ENCODE results near the gene MAPK4. TPM values are rescaled to one million over a fixed set of nuclear protein-coding genes. Genes with fewer than 3 reads are reported as not detected.

The MAPK4 gene
- total and polyA plus RNA-seq, 2 donors from 2014 or later, result 9.0 to 9.2 TPM

DNA sequence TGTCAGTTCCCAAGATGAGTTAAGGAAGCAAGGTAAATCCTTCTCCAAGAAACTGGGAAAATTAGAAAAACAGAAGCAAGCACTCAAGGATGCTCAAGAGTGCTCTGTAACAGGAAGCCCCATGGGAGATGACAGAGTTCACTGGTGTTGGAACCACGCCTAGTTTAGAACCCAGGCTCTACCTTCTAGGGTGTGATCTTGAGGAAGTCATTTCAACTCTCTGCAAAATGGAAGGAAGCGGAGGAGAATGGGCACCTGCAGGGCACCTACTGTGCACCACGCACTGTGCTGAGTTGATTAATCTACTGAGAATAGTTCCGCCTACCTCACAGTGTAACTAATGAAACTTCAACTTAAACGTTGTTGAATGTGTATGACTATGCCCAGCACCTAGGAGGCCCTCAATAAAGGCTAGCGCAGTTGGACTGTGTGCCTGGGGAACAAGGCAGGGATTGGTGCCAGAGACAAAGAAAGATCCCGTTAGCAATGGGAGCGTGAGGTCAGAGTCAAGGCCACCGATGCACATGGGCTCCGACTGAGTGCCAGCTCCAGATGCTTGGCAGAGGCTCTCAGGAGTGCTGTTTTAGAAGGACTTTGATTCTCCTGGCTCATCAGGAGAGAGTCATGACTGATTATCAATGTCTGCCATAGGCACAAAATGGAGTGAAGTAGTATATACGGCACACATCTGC, 93.7 kb downstream of the MAPK4 start:
- Histone ChIP-seq H3K27me3 (ENCODE audit: control insufficient read depth, insufficient read depth, low read length) (no peaks in the 10 kb centered on the region), H3K4me1 (ENCODE audit: control insufficient read depth in 2 of 3, insufficient read depth in 2 of 3, low read depth in 1 of 3, low read length in 3 of 3) (peaks cover 0 to 16% (median 6%) of the 10 kb centered on the region in 3 donors), H3K9me3 (ENCODE audit: control insufficient read depth in 2 of 3, insufficient read depth in 1 of 3, low read length in 3 of 3) (no peaks in the 10 kb centered on the region), H3K4me3 (ENCODE audit: low read length in 3 of 3) (no peak overlapping the region), H3K27ac (ENCODE audit: low read depth in 2 of 2, low read length in 2 of 2) (no peak overlapping the region), H3K36me3 (ENCODE audit: control insufficient read depth in 2 of 3, insufficient read depth in 3 of 3, low read length in 3 of 3) (no peaks in the 10 kb centered on the region), H3K9ac (ENCODE audit: low read length in 3 of 3) (no peak overlapping the region)
- FAIRE-seq (no peak), DNase-seq (no peak)
- intact Hi-C loops (cut with DNase I), result no loop called here
- TF ChIP-seq, protein P1, sequence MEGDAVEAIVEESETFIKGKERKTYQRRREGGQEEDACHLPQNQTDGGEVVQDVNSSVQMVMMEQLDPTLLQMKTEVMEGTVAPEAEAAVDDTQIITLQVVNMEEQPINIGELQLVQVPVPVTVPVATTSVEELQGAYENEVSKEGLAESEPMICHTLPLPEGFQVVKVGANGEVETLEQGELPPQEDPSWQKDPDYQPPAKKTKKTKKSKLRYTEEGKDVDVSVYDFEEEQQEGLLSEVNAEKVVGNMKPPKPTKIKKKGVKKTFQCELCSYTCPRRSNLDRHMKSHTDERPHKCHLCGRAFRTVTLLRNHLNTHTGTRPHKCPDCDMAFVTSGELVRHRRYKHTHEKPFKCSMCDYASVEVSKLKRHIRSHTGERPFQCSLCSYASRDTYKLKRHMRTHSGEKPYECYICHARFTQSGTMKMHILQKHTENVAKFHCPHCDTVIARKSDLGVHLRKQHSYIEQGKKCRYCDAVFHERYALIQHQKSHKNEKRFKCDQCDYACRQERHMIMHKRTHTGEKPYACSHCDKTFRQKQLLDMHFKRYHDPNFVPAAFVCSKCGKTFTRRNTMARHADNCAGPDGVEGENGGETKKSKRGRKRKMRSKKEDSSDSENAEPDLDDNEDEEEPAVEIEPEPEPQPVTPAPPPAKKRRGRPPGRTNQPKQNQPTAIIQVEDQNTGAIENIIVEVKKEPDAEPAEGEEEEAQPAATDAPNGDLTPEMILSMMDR (IDR thresholded peaks at IDR 0.05; ENCODE audit: borderline replicate concordance, extremely low read depth, insufficient read depth), result no peak

DNA sequence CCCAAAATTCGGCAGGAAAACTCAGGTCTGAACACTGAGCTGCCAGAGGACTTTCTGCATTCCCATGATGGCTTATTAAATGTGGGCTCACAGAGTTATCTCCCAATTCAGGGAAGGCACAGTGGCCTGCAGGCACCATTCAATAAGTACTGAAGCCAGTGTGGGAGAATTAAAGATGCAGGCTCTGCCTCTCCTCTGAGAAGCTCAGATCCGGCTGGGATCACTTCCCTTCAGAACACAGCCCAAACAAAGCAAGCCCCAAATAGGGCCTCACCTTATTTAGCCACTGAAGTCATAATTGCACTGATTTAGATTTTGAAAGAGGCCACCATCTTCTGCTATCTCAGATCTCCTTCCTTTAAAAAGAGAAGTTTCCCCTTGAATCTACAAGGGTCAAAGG, 94.3 kb downstream of the MAPK4 start:
- TF ChIP-seq, protein P1 (IDR thresholded peaks at IDR 0.05; ENCODE audit: borderline replicate concordance, extremely low read depth, insufficient read depth), result no peak
- intact Hi-C loops (cut with DNase I), result no loop called here
- Histone ChIP-seq H3K36me3 (ENCODE audit: control insufficient read depth in 2 of 3, insufficient read depth in 3 of 3, low read length in 3 of 3) (no peaks in the 10 kb centered on the region), H3K4me3 (ENCODE audit: low read length in 3 of 3) (peak overlapping the region in 1 of 3 donors; percentile 6), H3K27me3 (ENCODE audit: control insufficient read depth, insufficient read depth, low read length) (no peaks in the 10 kb centered on the region), H3K9ac (ENCODE audit: low read length in 3 of 3) (no peak overlapping the region), H3K9me3 (ENCODE audit: control insufficient read depth in 2 of 3, insufficient read depth in 1 of 3, low read length in 3 of 3) (no peaks in the 10 kb centered on the region), H3K27ac (ENCODE audit: low read depth in 2 of 2, low read length in 2 of 2) (peak overlapping the region in 1 of 2 donors; percentile 24), H3K4me1 (ENCODE audit: control insufficient read depth in 2 of 3, insufficient read depth in 2 of 3, low read depth in 1 of 3, low read length in 3 of 3) (peaks cover 0 to 15% (median 7%) of the 10 kb centered on the region in 3 donors)
- DNase-seq (no peak), FAIRE-seq (no peak)

DNA sequence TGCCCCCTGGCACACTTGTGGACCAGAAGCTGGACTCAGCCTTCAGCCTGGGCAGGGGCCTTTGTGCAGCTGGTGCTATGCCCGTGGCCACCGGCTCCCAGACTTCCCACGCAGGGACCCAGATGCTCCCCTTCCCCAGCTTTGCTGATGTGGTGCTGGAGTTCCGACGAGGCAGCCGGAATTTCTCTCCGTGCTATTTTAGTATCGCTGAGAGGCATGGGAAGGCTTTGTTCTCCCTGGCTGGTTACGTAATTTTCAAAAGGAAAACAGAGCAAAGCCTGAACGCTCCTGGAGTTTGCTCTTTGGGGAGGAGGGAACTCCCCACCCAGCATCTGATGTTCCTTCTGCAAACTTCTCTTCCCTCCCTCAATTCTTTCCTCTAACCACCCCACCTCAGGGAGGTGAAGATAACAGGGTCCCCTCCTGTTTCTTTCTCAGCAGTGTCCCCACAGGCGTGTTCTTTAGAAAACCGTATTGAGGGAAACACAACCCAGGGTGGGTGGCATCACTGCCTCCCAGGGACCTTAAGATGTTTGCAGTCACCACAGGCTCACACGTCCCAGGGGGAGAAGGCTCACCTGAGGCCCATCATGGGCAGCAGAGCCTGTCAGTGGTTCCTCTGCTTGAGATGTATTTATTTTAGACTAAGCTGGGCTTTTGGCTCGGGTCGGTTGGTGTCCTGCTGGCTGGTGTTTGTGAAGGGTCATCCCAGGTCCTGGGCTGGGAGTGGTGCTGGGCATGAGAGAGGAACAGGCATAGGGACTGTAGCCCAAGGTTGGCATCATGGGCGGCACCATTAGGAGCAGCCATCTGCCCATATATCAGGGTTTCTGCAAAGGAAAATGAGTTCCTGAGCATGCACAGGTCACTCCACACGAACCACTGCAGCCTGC, 95.0 kb downstream of the MAPK4 start:
- DNase-seq (peak in 3 of 5 donors; percentile 35 to 77 (median 74)), FAIRE-seq (no peak)
- intact Hi-C loops (cut with DNase I), result no loop called here
- TF ChIP-seq, protein P1 (IDR thresholded peaks at IDR 0.05; ENCODE audit: borderline replicate concordance, extremely low read depth, insufficient read depth), result no peak
- no peaks in the 10 kb centered on the region for H3K9me3 ChIP-seq (ENCODE audit: control insufficient read depth in 2 of 3, insufficient read depth in 1 of 3, low read length in 3 of 3)
- no peak overlapping the region for H3K27ac ChIP-seq (ENCODE audit: low read depth in 2 of 2, low read length in 2 of 2)
- peaks cover 0 to 15% (median 7%) of the 10 kb centered on the region in 3 donors for H3K4me1 ChIP-seq (ENCODE audit: control insufficient read depth in 2 of 3, insufficient read depth in 2 of 3, low read depth in 1 of 3, low read length in 3 of 3)
- no peaks in the 10 kb centered on the region for H3K36me3 ChIP-seq (ENCODE audit: control insufficient read depth in 2 of 3, insufficient read depth in 3 of 3, low read length in 3 of 3)
- H3K27me3 ChIP-seq (ENCODE audit: control insufficient read depth, insufficient read depth, low read length), result no peaks in the 10 kb centered on the region
- no peak overlapping the region for H3K9ac ChIP-seq (ENCODE audit: low read length in 3 of 3)
- H3K4me3 ChIP-seq (ENCODE audit: low read length in 3 of 3), result peak overlapping the region in 1 of 3 donors; percentile 6
